ENCODE data around the gene GPC1.

GRCh38 chr2:240419723-240420122, 15.7 kb upstream of the GPC1 start:
- TF ChIP-seq POLR2A (IDR thresholded peaks at IDR 0.05), result no peak
- no peak for TF ChIP-seq CTCF (IDR thresholded peaks at IDR 0.05)
- no peak for TF ChIP-seq POLR2AphosphoS5 (IDR thresholded peaks at IDR 0.05)
